Measurements from ENCODE around the gene HS1BP3. TPM values are rescaled to one million over a fixed set of nuclear protein-coding genes. Genes with fewer than 3 reads are reported as not detected.

The HS1BP3 gene
- polyA plus RNA-seq, 6 donors from 2014 or later, result 10.8 to 23.3 (median 16.0) TPM

- H3K4me3 Mint-ChIP-seq, result no peak overlapping the region
- peaks cover 0 to 22% of the 10 kb centered on the region in 2 donors for H3K36me3 Mint-ChIP-seq
- peak overlapping the region in 1 of 6 donors; percentile 69 for H3K27ac Mint-ChIP-seq
- H3K4me1 Mint-ChIP-seq, result peaks cover 28 to 33% (median 29%) of the 10 kb centered on the region in 3 donors
- DNase-seq (no peak), ATAC-seq (ENCODE audit: low read depth in 2 of 2) (no peak)
- H3K27me3 Mint-ChIP-seq, result peaks cover 16 to 47% (median 46%) of the 10 kb centered on the region in 3 donors
- no peaks in the 10 kb centered on the region for H3K9me3 Mint-ChIP-seq
Observed at GRCh38 chr2:20588918-20589871, 61.7 kb downstream of the HS1BP3 start.

- Mint-ChIP-seq H3K4me3 (no peak overlapping the region), H3K36me3 (peaks cover 0 to 7% of the 10 kb centered on the region in 2 donors), H3K27me3 (peaks cover 17 to 30% (median 23%) of the 10 kb centered on the region in 3 donors), H3K4me1 (peaks cover 11 to 15% (median 12%) of the 10 kb centered on the region in 3 donors), H3K27ac (peak overlapping the region in 1 of 6 donors; percentile 80), H3K9me3 (peaks cover 0 to 3% (median 0%) of the 10 kb centered on the region in 7 donors)
- ATAC-seq (ENCODE audit: low read depth in 2 of 2), result no peak
- DNase-seq, result no peak
Observed at GRCh38 chr2:20585710-20586594, 64.9 kb downstream of the HS1BP3 start.

GRCh38 chr2:20585359-20585709 is 65.6 kb downstream of the HS1BP3 start:
- DNase-seq (no peak), ATAC-seq (ENCODE audit: low read depth in 2 of 2) (no peak)
- peaks cover 0 to 5% (median 2%) of the 10 kb centered on the region in 7 donors for H3K9me3 Mint-ChIP-seq
- peak overlapping the region in 1 of 6 donors; percentile 25 for H3K27ac Mint-ChIP-seq
- H3K4me3 Mint-ChIP-seq, result no peak overlapping the region
- peaks cover 8 to 15% (median 11%) of the 10 kb centered on the region in 3 donors for H3K4me1 Mint-ChIP-seq
- H3K27me3 Mint-ChIP-seq, result peaks cover 17 to 25% (median 18%) of the 10 kb centered on the region in 3 donors
- peaks cover 0 to 7% of the 10 kb centered on the region in 2 donors for H3K36me3 Mint-ChIP-seq

- Mint-ChIP-seq H3K4me1 (peaks cover 10 to 19% (median 10%) of the 10 kb centered on the region in 3 donors), H3K27me3 (peaks cover 16 to 19% (median 17%) of the 10 kb centered on the region in 3 donors), H3K36me3 (peaks cover 0 to 7% of the 10 kb centered on the region in 2 donors), H3K9me3 (peaks cover 0 to 5% (median 2%) of the 10 kb centered on the region in 7 donors), H3K4me3 (peak overlapping the region in 1 of 8 donors; percentile 37), H3K27ac (peak overlapping the region in 1 of 6 donors; percentile 25)
- ATAC-seq (ENCODE audit: low read depth in 2 of 2), result no peak
- DNase-seq, result no peak
Observed at GRCh38 chr2:20584399-20585358, 66.2 kb downstream of the HS1BP3 start.

- H3K27ac Mint-ChIP-seq, result no peak overlapping the region
Observed at GRCh38 chr2:20584045-20584398, 66.9 kb downstream of the HS1BP3 start.

GRCh38 chr2:20583425-20583881 is 67.4 kb downstream of the HS1BP3 start:
- DNase-seq, result no peak
- H3K27me3 Mint-ChIP-seq, result peaks cover 6 to 9% (median 8%) of the 10 kb centered on the region in 3 donors
- no peak for ATAC-seq (ENCODE audit: low read depth in 2 of 2)
- H3K9me3 Mint-ChIP-seq, result peaks cover 0 to 5% (median 2%) of the 10 kb centered on the region in 7 donors
- no peak overlapping the region for H3K27ac Mint-ChIP-seq
- peaks cover 0 to 7% of the 10 kb centered on the region in 2 donors for H3K36me3 Mint-ChIP-seq
- no peak overlapping the region for H3K4me3 Mint-ChIP-seq
- H3K4me1 Mint-ChIP-seq, result peaks cover under 1 to 15% (median 13%) of the 10 kb centered on the region in 3 donors

More at GRCh38 chr2:20584045-20584398, 66.9 kb downstream of the HS1BP3 start:
- no peak overlapping the region for H3K4me3 Mint-ChIP-seq
- peaks cover 0 to 7% of the 10 kb centered on the region in 2 donors for H3K36me3 Mint-ChIP-seq
- H3K4me1 Mint-ChIP-seq, result peaks cover 3 to 16% (median 9%) of the 10 kb centered on the region in 3 donors
- DNase-seq (no peak), ATAC-seq (ENCODE audit: low read depth in 2 of 2) (no peak)
- peaks cover 12 to 13% (median 12%) of the 10 kb centered on the region in 3 donors for H3K27me3 Mint-ChIP-seq
- H3K9me3 Mint-ChIP-seq, result peaks cover 0 to 5% (median 2%) of the 10 kb centered on the region in 7 donors

- Mint-ChIP-seq H3K4me3 (no peak overlapping the region), H3K9me3 (peaks cover 0 to 5% (median 2%) of the 10 kb centered on the region in 7 donors), H3K27me3 (peaks cover 6 to 9% (median 8%) of the 10 kb centered on the region in 3 donors), H3K4me1 (peaks cover 8 to 19% (median 17%) of the 10 kb centered on the region in 3 donors), H3K27ac (peak overlapping the region in 1 of 6 donors; percentile 83), H3K36me3 (peaks cover 0 to 7% of the 10 kb centered on the region in 2 donors)
- DNase-seq, result no peak
- ATAC-seq (ENCODE audit: low read depth in 2 of 2), result no peak
Observed at GRCh38 chr2:20582600-20583221, 68.2 kb downstream of the HS1BP3 start.

GRCh38 chr2:20580690-20581437 is 70.0 kb downstream of the HS1BP3 start:
- Mint-ChIP-seq H3K36me3 (no peaks in the 10 kb centered on the region), H3K27me3 (peaks cover 0 to 9% (median 0%) of the 10 kb centered on the region in 3 donors), H3K4me3 (peak overlapping the region in 1 of 8 donors; percentile 78), H3K27ac (peak overlapping the region in 2 of 6 donors; percentile 65 to 75), H3K4me1 (peaks cover 25 to 37% (median 27%) of the 10 kb centered on the region in 3 donors), H3K9me3 (peaks cover 0 to 5% (median 2%) of the 10 kb centered on the region in 7 donors)
- ATAC-seq (ENCODE audit: low read depth in 2 of 2), result no peak
- DNase-seq, result no peak

- H3K4me3 Mint-ChIP-seq, result no peak overlapping the region
- no peaks in the 10 kb centered on the region for H3K36me3 Mint-ChIP-seq
- H3K4me1 Mint-ChIP-seq, result peaks cover 27 to 38% (median 30%) of the 10 kb centered on the region in 3 donors
- no peak for DNase-seq
- peaks cover 0 to 4% (median 0%) of the 10 kb centered on the region in 3 donors for H3K27me3 Mint-ChIP-seq
- peaks cover 0 to 5% (median 2%) of the 10 kb centered on the region in 7 donors for H3K9me3 Mint-ChIP-seq
- ATAC-seq (ENCODE audit: low read depth in 2 of 2), result no peak
- no peak overlapping the region for H3K27ac Mint-ChIP-seq
Observed at GRCh38 chr2:20579866-20580265, 71.0 kb downstream of the HS1BP3 start.

- H3K4me3 Mint-ChIP-seq, result peak overlapping the region in 1 of 8 donors; percentile 20
- peaks cover 27 to 38% (median 34%) of the 10 kb centered on the region in 3 donors for H3K4me1 Mint-ChIP-seq
- no peak for ATAC-seq (ENCODE audit: low read depth in 2 of 2)
- no peak for DNase-seq
- peaks cover 0 to 5% (median 2%) of the 10 kb centered on the region in 7 donors for H3K9me3 Mint-ChIP-seq
- H3K36me3 Mint-ChIP-seq, result no peaks in the 10 kb centered on the region
- no peak overlapping the region for H3K27ac Mint-ChIP-seq
- peaks cover 0 to 4% (median 0%) of the 10 kb centered on the region in 3 donors for H3K27me3 Mint-ChIP-seq
Observed at GRCh38 chr2:20578895-20579825, 71.7 kb downstream of the HS1BP3 start.

Data from naive B cell (primary cell).